Lower leg skin (tissue), 3 donors: ENCODE measurements around the gene CYP20A1.

Experiments
- POLR2A ChIP-seq, 2 donors: fragments of 450-650 bp; IDR thresholded peaks; one replicate each; pipeline ENCODE4 v1.6.1; 2016 to 2017; ENCODE audit warnings: antibody characterized with exemption in 2 of 2, mild to moderate bottlenecking in 1 of 2, moderate library complexity in 1 of 2
- TF ChIP-seq, protein P1 (sequence below), 3 donors: fragments of 450-650 bp; IDR thresholded peaks; one replicate each; pipeline ENCODE4 v1.5.1; 2016; ENCODE audit warnings: antibody characterized with exemption in 3 of 3, mild to moderate bottlenecking in 3 of 3, moderate library complexity in 2 of 3

DNA sequence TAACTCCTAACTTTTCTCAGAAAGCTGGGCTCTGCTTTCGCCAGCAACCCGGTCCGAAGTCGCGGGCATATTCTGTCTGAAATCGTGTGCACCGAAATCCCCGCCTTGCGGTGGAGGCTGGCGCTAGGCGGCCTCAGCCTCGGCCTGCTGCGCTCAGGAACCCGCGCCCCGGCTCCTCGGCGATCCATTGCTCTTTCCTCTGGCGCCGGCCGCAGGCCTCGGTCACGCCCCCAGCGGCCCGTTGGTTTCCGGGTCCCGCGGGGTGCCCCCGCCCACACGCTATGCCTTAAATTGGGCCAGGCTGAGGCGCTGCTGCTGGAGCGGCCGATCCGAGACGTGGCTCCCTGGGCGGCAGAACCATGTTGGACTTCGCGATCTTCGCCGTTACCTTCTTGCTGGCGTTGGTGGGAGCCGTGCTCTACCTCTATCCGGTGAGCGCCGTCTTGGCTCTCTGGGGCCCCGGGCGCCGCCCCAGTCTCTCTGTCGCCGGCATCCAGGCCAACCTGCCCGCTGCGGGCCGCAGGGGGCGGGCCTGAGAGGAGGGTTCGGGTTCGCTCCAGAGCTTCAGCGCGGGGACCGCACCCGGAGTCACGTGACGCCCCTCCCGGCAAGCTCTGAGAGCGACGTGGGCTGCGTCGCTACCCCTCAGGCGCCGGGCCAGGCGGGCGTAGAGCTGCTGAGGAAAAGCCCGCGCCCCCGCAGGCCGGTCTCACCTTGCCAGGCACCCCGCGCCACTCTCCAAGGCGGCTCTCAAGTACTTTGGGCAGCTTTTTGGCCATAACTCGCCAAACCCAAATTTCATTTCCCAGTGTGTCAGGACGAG, at the start of gene CYP20A1:
- TF ChIP-seq, protein P1, sequence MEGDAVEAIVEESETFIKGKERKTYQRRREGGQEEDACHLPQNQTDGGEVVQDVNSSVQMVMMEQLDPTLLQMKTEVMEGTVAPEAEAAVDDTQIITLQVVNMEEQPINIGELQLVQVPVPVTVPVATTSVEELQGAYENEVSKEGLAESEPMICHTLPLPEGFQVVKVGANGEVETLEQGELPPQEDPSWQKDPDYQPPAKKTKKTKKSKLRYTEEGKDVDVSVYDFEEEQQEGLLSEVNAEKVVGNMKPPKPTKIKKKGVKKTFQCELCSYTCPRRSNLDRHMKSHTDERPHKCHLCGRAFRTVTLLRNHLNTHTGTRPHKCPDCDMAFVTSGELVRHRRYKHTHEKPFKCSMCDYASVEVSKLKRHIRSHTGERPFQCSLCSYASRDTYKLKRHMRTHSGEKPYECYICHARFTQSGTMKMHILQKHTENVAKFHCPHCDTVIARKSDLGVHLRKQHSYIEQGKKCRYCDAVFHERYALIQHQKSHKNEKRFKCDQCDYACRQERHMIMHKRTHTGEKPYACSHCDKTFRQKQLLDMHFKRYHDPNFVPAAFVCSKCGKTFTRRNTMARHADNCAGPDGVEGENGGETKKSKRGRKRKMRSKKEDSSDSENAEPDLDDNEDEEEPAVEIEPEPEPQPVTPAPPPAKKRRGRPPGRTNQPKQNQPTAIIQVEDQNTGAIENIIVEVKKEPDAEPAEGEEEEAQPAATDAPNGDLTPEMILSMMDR (IDR thresholded peaks at IDR 0.05) = no peak
- TF ChIP-seq POLR2A (IDR thresholded peaks at IDR 0.05) = peak in 1 of 2 donors; percentile 3
